Neutrophil (primary cell): ENCODE results near the gene TNFRSF17.

Experiments
- H3K27ac ChIP-seq: fragments of 200-600 bp; sonication (generic); 2 replicates; pipeline ENCODE4 v1.5.1; 2016; ENCODE audit warnings: mild to moderate bottlenecking, moderate library complexity
- H3K27me3 ChIP-seq: fragments of 200-600 bp; sonication (generic); 2 replicates; pipeline ENCODE4 v1.6.0; 2016; ENCODE audit warnings: mild to moderate bottlenecking
- H3K36me3 ChIP-seq: fragments of 200-600 bp; sonication (generic); 2 replicates; pipeline ENCODE4 v1.5.1; 2017
- H3K4me1 ChIP-seq, 2 experiments: fragments of 200-600 bp in 1 of 2; sonication (generic) in 1 of 2; 1 replicate in 1 of 2; 2 replicates in 1 of 2; pipeline versions ENCODE4 v1.5.1 to v1.6.1; 2013 to 2016; ENCODE audit warnings: low read depth in 1 of 2, low read length in 1 of 2, mild to moderate bottlenecking in 1 of 2, moderate library complexity in 1 of 2; ENCODE audit not compliant: control insufficient read depth in 1 of 2, insufficient read depth in 1 of 2
- H3K4me3 ChIP-seq, 2 experiments: fragments of 200-600 bp in 1 of 2; sonication (generic) in 1 of 2; 1 replicate in 1 of 2; 2 replicates in 1 of 2; pipeline ENCODE4 v1.5.1; 2013 to 2016; ENCODE audit warnings: low read depth in 1 of 2, low read length in 1 of 2, mild to moderate bottlenecking in 1 of 2, moderate library complexity in 1 of 2
- H3K9me3 ChIP-seq: fragments of 200-600 bp; sonication (generic); 2 replicates; pipeline ENCODE4 v1.5.1; 2016
- CTCF ChIP-seq: fragments of 200-600 bp; sonication (generic); IDR thresholded peaks from 2 replicates; pipeline ENCODE4 v1.5.1; 2016; ENCODE audit warnings: antibody characterized with exemption

TNFRSF17 gene

GRCh38 chr16:11986521-11987057, 21.6 kb downstream of the TNFRSF17 start:
- TF ChIP-seq CTCF: no peak
- H3K27me3 ChIP-seq: no peaks in the 10 kb centered on the region
- peaks cover 27 to 29% of the 10 kb centered on the region in 2 experiments for H3K4me1 ChIP-seq
- H3K4me3 ChIP-seq: no peak overlapping the region
- H3K36me3 ChIP-seq: no peaks in the 10 kb centered on the region
- no peaks in the 10 kb centered on the region for H3K9me3 ChIP-seq
- no peak overlapping the region for H3K27ac ChIP-seq

- Histone ChIP-seq H3K36me3 (no peaks in the 10 kb centered on the region), H3K4me1 (peaks cover 44 to 46% of the 10 kb centered on the region in 2 experiments), H3K9me3 (no peaks in the 10 kb centered on the region), H3K27ac (peak overlapping the region; percentile 61), H3K27me3 (no peaks in the 10 kb centered on the region), H3K4me3 (no peak overlapping the region)
- TF ChIP-seq CTCF: no peak
Observed at GRCh38 chr16:11988258-11988978, 23.4 kb downstream of the TNFRSF17 start.

DNA sequence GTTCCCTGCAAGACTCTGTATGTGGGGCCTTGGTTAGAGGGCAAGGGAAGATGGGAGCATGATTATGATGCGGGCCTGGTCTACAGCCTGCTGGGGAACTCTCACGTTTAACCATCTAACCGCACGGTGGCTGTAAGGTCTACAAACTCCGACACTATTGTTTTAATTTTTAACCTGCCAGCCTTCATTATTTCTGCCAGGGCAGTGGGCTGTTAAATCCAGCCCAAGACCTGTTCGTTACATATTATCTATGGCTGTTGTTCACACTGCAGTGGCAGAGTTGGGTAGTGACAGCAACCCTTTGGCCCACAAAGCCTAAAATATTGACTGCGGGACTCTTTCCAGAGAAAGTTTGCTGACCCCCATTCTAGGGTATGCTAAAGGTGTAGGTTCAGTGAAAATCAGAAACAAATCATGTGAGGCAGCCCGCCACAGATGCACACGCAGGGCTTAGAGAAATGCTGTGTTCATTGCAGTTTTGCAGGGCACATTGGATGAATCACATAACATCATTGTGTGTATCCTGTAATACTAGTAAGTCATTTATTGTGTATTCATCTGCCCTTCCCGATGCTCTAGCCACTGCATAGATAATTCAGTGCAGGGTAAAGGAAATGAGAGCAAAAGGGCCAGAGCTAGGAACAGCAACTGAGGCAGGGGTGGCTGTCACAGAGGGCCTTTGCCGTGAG, 25.8 kb downstream of the TNFRSF17 start:
- Histone ChIP-seq H3K9me3 (no peaks in the 10 kb centered on the region), H3K4me1 (peaks cover 59 to 63% of the 10 kb centered on the region in 2 experiments), H3K36me3 (no peaks in the 10 kb centered on the region), H3K4me3 (no peak overlapping the region), H3K27me3 (no peaks in the 10 kb centered on the region), H3K27ac (peak overlapping the region; percentile 61)
- no peak for TF ChIP-seq CTCF

GRCh38 chr16:11992008-11992584, 27.1 kb downstream of the TNFRSF17 start:
- Histone ChIP-seq H3K4me1 (peaks cover 64 to 74% of the 10 kb centered on the region in 2 experiments), H3K4me3 (no peak overlapping the region), H3K36me3 (no peaks in the 10 kb centered on the region), H3K27ac (peak overlapping the region; percentile 54), H3K27me3 (no peaks in the 10 kb centered on the region), H3K9me3 (no peaks in the 10 kb centered on the region)
- TF ChIP-seq CTCF: no peak

GRCh38 chr16:11992586-11993524, 27.8 kb downstream of the TNFRSF17 start:
- peaks cover 64 to 75% of the 10 kb centered on the region in 2 experiments for H3K4me1 ChIP-seq
- H3K9me3 ChIP-seq: no peaks in the 10 kb centered on the region
- peak overlapping the region; percentile 54 for H3K27ac ChIP-seq
- TF ChIP-seq CTCF: no peak
- H3K27me3 ChIP-seq: no peaks in the 10 kb centered on the region
- no peaks in the 10 kb centered on the region for H3K36me3 ChIP-seq
- no peak overlapping the region for H3K4me3 ChIP-seq
